CD4-positive, alpha-beta T cell treated with Interleukin-17A for 1 hour (primary cell): ENCODE results near the gene CCR3.

ENCODE experiments used
- DNase-seq: peaks from one replicate; pipeline ENCODE4 v3.0.0-alpha.2; 2020

CCR3 gene

DNA sequence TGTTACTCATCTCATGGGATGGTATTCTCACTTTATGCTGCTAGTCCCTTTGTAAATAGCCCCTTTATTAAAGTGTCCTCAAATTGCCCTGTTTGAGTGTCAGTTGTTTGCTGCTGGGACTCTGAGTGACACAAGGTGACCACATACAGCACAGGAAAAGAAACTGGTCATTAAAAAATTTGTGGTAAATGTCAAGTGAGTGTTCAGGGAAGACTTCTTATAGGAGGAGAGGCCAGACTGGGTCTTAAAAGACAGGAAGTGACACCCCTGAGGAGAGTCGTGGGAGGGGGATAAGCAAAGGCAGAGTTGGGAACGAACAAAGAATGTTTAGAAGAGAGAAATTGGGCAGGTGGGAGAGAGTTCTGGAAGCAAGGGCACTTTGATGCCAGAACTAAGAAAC is 35.2 kb downstream of the CCR3 start:
- no peak for DNase-seq

GRCh38 chr3:46278816-46279672 is 36.8 kb downstream of the CCR3 start:
- no peak for DNase-seq

DNA sequence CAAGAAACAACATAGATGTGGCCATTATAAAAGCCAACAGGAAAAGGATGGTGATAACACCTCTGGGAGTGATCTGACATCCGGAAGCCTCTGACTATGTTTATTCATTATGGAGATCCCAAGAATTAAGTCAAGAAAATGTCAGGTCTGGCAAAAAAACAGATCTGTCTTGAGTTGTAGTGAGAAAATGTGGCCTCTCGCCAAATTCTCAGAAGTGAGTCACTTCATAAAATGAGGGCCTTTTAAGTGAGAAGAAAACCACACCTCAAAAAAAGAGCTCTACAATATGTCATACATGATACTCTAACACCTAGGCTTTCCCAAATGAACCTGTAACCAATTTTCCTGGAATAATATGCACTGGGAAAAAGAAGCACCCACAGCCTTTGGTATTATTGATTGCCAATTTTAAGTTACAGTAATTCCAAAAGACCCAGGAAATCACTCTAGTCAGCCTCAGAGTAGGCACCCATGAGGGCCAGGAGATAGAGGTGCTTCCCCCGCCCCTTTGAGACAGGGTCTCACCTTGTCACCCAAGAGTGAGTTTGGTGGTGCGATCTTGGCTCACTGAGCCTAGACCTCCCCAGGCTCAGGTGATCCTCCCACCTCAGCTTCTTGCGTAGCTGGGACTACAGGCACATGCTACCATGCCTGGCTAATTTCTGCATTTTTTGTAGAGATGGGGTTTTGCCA is 38.0 kb downstream of the CCR3 start:
- peak; percentile 72 for DNase-seq

- DNase-seq: no peak
Observed at GRCh38 chr3:46281551-46281950, 39.3 kb downstream of the CCR3 start.

GRCh38 chr3:46282041-46282440 is 39.8 kb downstream of the CCR3 start:
- no peak for DNase-seq

DNA sequence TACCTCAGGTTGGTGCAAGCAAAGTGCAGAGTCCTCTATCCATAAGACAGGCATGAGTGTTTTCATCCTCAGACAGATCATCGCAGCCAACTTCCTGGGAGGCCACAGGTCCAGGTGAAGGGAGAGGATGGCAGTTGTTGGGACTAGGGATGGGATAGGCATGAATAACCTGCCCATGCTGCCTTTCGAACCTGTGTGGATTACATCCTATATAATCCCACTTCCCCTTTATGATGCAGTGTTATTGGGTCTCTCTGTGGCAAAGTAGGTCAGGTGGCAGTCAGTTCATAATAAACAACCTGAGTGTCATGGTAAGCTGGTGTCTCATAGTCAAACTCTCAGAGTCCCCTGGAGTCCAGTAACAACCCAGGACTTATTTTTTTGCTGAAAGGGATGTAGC is 40.4 kb downstream of the CCR3 start:
- no peak for DNase-seq

- peak; percentile 38 for DNase-seq
Observed at GRCh38 chr3:46283881-46284450, 41.7 kb downstream of the CCR3 start.

GRCh38 chr3:46284981-46285683 is 42.9 kb downstream of the CCR3 start:
- DNase-seq: peak; percentile 69

DNA sequence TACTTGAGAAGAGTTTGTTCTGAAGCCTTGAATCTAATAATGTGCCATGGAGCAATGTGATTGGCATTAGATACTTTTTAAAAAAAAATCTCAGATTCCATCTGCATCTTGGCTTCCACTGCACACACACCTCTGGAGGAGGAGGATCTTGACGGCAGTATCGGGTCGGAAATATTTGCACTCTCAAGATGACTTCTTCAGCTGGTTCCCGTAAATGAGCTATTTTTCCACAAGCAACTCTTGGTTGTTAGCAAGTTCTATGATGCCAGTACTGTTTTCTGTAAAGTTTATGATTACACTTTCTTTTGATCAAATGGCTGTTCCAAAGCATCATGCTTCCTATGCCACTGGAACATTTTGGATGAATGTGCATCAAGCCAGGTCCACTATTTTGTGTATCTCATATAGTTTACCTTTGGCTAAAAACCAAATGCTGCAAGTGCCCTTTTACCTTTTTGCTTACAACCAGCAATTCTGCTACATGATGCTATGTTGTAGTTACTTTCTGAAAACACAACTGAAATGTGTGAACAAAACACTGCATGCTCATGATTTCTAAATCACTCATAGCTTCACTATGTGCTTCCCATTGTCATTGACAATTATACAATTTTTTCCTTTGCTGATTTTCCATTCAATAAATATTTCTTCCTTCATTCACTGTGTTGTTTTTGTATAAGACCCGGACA is 43.8 kb downstream of the CCR3 start:
- DNase-seq: no peak

GRCh38 chr3:46286947-46287565 is 44.8 kb downstream of the CCR3 start:
- no peak for DNase-seq

DNA sequence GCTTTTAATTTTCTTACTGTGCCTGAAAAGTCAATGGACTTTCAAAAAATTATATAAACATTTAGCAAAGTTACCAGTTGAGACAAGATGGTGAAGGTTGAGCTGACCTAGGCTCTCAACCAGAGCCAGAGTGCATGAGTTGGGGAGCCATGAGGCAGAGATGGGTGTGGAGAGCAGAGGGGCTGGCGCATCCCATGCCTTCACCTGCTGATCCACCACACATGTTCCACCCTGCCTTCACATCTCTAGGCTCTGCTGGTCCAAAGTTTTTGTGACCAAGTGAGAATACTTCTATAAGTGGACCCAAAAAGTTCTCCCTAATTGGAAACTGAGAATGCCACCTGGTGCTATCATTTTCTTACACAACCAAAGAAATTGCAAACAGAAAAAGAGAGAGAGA is 47.3 kb downstream of the CCR3 start:
- DNase-seq: no peak

- no peak for DNase-seq
Observed at GRCh38 chr3:46289966-46290365, 47.7 kb downstream of the CCR3 start.

DNA sequence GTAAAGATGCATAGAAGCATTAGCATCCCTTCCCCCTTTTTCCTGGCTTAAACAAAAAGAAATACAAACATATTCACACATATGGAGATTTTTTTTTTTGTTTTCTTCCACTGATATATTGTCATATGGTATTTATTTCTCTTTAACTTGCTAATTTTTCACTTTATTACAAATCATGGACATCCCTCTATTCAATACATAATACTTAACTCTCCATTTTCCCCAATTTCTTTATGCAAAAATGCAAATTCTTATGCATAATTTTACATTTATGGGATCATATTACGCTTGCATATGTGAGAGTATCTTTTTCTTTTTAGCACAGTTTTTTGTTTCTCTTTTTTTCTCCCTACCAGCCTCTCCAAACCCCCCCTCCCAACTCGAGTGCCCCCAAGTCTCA is 48.8 kb downstream of the CCR3 start:
- DNase-seq: no peak

GRCh38 chr3:46293035-46293724 is 50.9 kb downstream of the CCR3 start:
- no peak for DNase-seq

- no peak for DNase-seq
Observed at GRCh38 chr3:46293991-46294833, 52.0 kb downstream of the CCR3 start.

DNA sequence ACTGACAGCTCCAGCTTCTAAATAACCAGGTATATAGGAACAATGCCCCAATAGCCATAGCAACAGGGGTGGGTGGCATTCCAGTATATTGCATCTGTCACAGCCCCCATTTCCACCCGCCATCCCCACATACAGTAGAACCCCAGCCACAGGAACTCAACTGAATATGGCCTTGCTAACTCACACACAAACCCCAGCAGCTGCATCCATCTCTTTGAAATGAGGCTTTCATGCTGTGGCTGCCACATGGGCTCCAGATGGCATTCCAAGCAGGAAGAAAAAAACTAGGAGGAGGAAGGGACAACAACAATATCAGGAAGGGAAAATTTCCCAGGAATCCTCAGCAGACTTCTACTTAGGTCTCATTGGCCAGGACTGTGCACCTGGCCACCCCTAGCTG is 54.6 kb downstream of the CCR3 start:
- no peak for DNase-seq

GRCh38 chr3:46297658-46298423 is 55.6 kb downstream of the CCR3 start:
- DNase-seq: no peak

DNA sequence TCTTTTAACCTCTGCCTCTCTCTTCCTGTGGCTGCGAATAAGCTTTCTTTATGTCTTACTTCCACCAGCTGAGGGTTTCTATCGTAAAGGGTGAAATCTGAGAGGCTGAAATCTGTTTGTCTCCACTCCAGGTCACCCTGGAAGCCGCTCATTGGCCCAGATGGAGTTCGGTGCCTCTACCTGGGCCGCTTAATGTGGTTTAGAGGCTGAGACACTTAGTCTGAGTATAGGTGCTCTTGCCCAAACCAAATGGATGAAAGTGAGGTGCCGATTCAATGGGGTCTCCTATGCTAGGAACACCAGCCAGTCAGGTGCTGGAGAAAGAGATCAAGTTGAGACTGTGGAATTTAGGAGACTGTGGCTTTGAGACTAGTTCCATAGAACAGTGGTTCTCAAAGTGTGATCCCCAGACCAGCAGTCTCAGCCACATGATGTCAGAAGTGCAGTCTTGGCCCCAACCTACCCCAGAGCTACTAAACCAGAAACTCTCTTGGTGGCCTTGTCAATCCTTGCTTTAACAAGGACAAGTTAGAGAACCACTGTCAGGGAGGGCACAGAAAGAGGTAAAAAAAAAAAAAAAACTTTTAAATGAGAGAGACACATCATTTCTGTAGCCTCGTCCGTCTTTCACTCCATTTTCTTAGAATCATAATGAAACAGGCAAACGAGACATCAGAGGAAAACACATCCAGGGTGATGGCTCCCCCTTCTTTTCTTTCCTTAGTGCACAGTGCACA is 56.8 kb downstream of the CCR3 start:
- no peak for DNase-seq
